ENCODE results near the gene PPIB. TPM values are rescaled to one million over a fixed set of nuclear protein-coding genes. Genes with fewer than 3 reads are reported as not detected.

PPIB gene
- total and polyA plus RNA-seq, 4 experiments from 2014 or later: 247 to 730 (median 443) TPM

Other genes with a start within 250 kb of the PPIB start
- gene DAPK2, start 116.5 kb downstream of the PPIB start, total RNA-seq: 1 to 10 TPM; 2.3 to 2.9 TPM
- gene DAPK2, start 116.5 kb downstream of the PPIB start, polyA plus RNA-seq: under 1 TPM in 1 of 2 donors, not detected in 1; 0.93 TPM
- gene CIAO2A, start 69.2 kb downstream of the PPIB start, total RNA-seq: 10 to 100 TPM; 35.0 to 36.4 TPM
- 100 to 1,000 TPM in 1 of 2 donors, 10 to 100 TPM in 1; 70.0 to 134 TPM for gene CIAO2A, start 69.2 kb downstream of the PPIB start, polyA plus RNA-seq
- gene SNX1, start 67.0 kb downstream of the PPIB start, total RNA-seq: 100 to 1,000 TPM; 147 to 155 TPM
- 10 to 100 TPM; 58.3 to 73.6 TPM for gene SNX1, start 67.0 kb downstream of the PPIB start, polyA plus RNA-seq
- under 1 TPM; 0.33 to 0.70 TPM for gene SNX22, start 11.3 kb downstream of the PPIB start, total RNA-seq
- under 1 TPM; 0.32 to 0.95 TPM for gene SNX22, start 11.3 kb downstream of the PPIB start, polyA plus RNA-seq
- gene CSNK1G1, start 193.2 kb upstream of the PPIB start, total RNA-seq: 10 to 100 TPM; 27.3 to 27.7 TPM
- 10 to 100 TPM in 1 of 2 donors, 1 to 10 TPM in 1; 6.2 to 20.9 TPM for gene CSNK1G1, start 193.2 kb upstream of the PPIB start, polyA plus RNA-seq
- 1 to 10 TPM in 1 of 2 experiments, under 1 TPM in 1; 0.39 to 1.5 TPM for gene PCLAF, start 218.4 kb upstream of the PPIB start, total RNA-seq
- gene PCLAF, start 218.4 kb upstream of the PPIB start, polyA plus RNA-seq: under 1 TPM in 1 of 2 donors, not detected in 1; 0.89 TPM
- 10 to 100 TPM; 28.2 to 29.4 TPM for gene TRIP4, start 224.8 kb upstream of the PPIB start, total RNA-seq
- gene TRIP4, start 224.8 kb upstream of the PPIB start, polyA plus RNA-seq: 10 to 100 TPM; 29.5 to 37.1 TPM

Measured in CD4-positive, alpha-beta memory T cell (primary cell).